ENCODE measurements around the gene GCN1.

- TF ChIP-seq, protein P1, sequence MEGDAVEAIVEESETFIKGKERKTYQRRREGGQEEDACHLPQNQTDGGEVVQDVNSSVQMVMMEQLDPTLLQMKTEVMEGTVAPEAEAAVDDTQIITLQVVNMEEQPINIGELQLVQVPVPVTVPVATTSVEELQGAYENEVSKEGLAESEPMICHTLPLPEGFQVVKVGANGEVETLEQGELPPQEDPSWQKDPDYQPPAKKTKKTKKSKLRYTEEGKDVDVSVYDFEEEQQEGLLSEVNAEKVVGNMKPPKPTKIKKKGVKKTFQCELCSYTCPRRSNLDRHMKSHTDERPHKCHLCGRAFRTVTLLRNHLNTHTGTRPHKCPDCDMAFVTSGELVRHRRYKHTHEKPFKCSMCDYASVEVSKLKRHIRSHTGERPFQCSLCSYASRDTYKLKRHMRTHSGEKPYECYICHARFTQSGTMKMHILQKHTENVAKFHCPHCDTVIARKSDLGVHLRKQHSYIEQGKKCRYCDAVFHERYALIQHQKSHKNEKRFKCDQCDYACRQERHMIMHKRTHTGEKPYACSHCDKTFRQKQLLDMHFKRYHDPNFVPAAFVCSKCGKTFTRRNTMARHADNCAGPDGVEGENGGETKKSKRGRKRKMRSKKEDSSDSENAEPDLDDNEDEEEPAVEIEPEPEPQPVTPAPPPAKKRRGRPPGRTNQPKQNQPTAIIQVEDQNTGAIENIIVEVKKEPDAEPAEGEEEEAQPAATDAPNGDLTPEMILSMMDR (IDR thresholded peaks at IDR 0.05; ENCODE audit: poor library complexity) = no peak
- TF ChIP-seq EZH2phosphoT487 (IDR thresholded peaks at IDR 0.05; ENCODE audit: low read depth, severe bottlenecking, unreplicated experiment) = no peak
Measured at GRCh38 chr12:120212301-120212700, 17.8 kb upstream of the GCN1 start.
